Ovary (tissue), 9 donors: ENCODE data around the gene SUSD3. TPM values are rescaled to one million over a fixed set of nuclear protein-coding genes. Genes with fewer than 3 reads are reported as not detected.

Source experiments
- DNase-seq, 5 donors: peaks; one replicate each; pipeline ENCODE4 v3.0.0-alpha.2; 2019 to 2020
- H3K27ac ChIP-seq, 2 donors: fragments of 200-600 bp; one replicate each; pipeline versions ENCODE4 v1.5.1 to v1.8.0; 2019 to 2022
- H3K27me3 ChIP-seq: fragments of 200-600 bp; one replicate; pipeline ENCODE4 v1.8.0; 2022
- H3K36me3 ChIP-seq: fragments of 200-600 bp; sonication (generic); one replicate; pipeline ENCODE4 v1.5.1; 2019
- H3K4me1 ChIP-seq: one replicate; pipeline ENCODE4 v1.8.1; 2013; ENCODE audit warnings: mild to moderate bottlenecking, moderate library complexity; ENCODE audit not compliant: insufficient read depth
- H3K4me3 ChIP-seq: fragments of 200-600 bp; sonication (generic); one replicate; pipeline ENCODE4 v1.5.1; 2017
- H3K9me3 ChIP-seq, 2 donors: fragments of 200-600 bp in 1 of 2; sonication (generic) in 1 of 2; one replicate each; pipeline versions ENCODE4 v1.5.1 to v1.8.1; 2013 to 2019; ENCODE audit warnings: mild to moderate bottlenecking in 1 of 2, moderate library complexity in 1 of 2
- CTCF ChIP-seq, 3 donors: fragments of 450-650 bp in 2 of 3; fragments of 200-600 bp in 1 of 3; IDR thresholded peaks; one replicate each; pipeline versions ENCODE4 v1.5.1 to v1.8.0; 2016 to 2022; ENCODE audit warnings: antibody characterized with exemption in 3 of 3, mild to moderate bottlenecking in 1 of 3
- EP300 ChIP-seq: sonication (generic); formaldehyde crosslinking; IDR thresholded peaks from one replicate; pipeline ENCODE4 v1.6.1; 2017; ENCODE audit warnings: antibody characterized with exemption
- POLR2A ChIP-seq: fragments of 450-650 bp; IDR thresholded peaks from one replicate; pipeline ENCODE4 v1.6.1; 2017; ENCODE audit warnings: antibody characterized with exemption, mild to moderate bottlenecking, moderate library complexity
- WGBS, 3 donors: extraction: QIAGEN DNeasy Blood & Tissue Kit in 1 of 3; methylation state at CpG; one replicate each; pipeline versions ENCODE4 v1.1.5 to v1.1.7; 2013 to 2017; 5-methylcytosine and 5-hydroxymethylcytosine counted together
- intact Hi-C, 4 donors: fragments of 100-400 bp; cut with DNase I; formaldehyde crosslinking; loops; one replicate each; pipeline versions ENCODE4 v1.11.0 to v1.15.1; 2022 to 2023
- polyA plus RNA-seq, 2 donors: library from polyadenylated mRNA; stranded (reverse); fragments of 200-250 nt in 1 of 2; fragments of 350-450 nt in 1 of 2; fragmentation: Illumina TruSeq in 1 of 2; extraction: RNeasy Lipid Tissue Mini Kit (QIAGEN cat#74804) in 1 of 2; gene quantifications; one replicate each; pipeline ENCODE4 v1.2.3, GENCODE V29; 2013 to 2014
- total RNA-seq, 7 donors: library from RNA; depleted of rRNA in 2 of 7; stranded (reverse); fragments of >200 nt in 2 of 7; fragmentation: NEBNext Ultra II Directional in 3 of 7; extraction: Animal tissue kit (Norgen Biotek cat#: 25700) in 3 of 7; gene quantifications; one replicate each; pipeline versions ENCODE4 v1.1.0 to v1.2.4, GENCODE V29; 2016 to 2023
- donor health status: DM: no; HTN: no; CAD: no; lungs with moderate emphysema.
- donor health status: DM: no; HTN: no; CAD: no.
- donor health status: Bipolar disorder and iron deficiency.
- donor health status: DM: yes; HTN: yes; CAD: no.
- donor health status: DM: no; HTN: no; CAD: no.
- donor health status: DM: yes; HTN: yes; CAD: no.

SUSD3 gene
- total and polyA plus RNA-seq, 9 donors = 9.6 to 66.1 (median 42.4) TPM

GRCh38 chr9:93051680-93052089 is 6.8 kb upstream of the SUSD3 start:
- Histone ChIP-seq H3K9me3 (no peaks in the 10 kb centered on the region), H3K36me3 (no peaks in the 10 kb centered on the region), H3K4me1 (peaks cover 31% of the 10 kb centered on the region), H3K4me3 (no peak overlapping the region), H3K27me3 (no peaks in the 10 kb centered on the region), H3K27ac (peak overlapping the region; percentile 57 to 87)
- intact Hi-C loops = no loop called here
- no peak for TF ChIP-seq POLR2A
- DNase-seq = peak; percentile 81 to 86 (median 85)
- WGBS, 3 donors = 1 to 4% (median 3%) methylated on average over 6 of the region's 6 CpGs

GRCh38 chr9:93052791-93053540 is 5.5 kb upstream of the SUSD3 start:
- Histone ChIP-seq H3K4me1 (peaks cover 36% of the 10 kb centered on the region), H3K4me3 (no peak overlapping the region), H3K9me3 (no peaks in the 10 kb centered on the region), H3K27me3 (no peaks in the 10 kb centered on the region), H3K36me3 (no peaks in the 10 kb centered on the region), H3K27ac (peak overlapping the region; percentile 74 to 87)
- 37 to 52% (median 43%) methylated on average over 14 to 15 of the region's 15 CpGs for WGBS, 3 donors
- intact Hi-C loops = no loop called here
- peak; percentile 44 to 74 (median 70) for DNase-seq
- TF ChIP-seq POLR2A (no peak), CTCF (IDR thresholded peaks at IDR 0.05) (no peak), EP300 (no peak)

DNA sequence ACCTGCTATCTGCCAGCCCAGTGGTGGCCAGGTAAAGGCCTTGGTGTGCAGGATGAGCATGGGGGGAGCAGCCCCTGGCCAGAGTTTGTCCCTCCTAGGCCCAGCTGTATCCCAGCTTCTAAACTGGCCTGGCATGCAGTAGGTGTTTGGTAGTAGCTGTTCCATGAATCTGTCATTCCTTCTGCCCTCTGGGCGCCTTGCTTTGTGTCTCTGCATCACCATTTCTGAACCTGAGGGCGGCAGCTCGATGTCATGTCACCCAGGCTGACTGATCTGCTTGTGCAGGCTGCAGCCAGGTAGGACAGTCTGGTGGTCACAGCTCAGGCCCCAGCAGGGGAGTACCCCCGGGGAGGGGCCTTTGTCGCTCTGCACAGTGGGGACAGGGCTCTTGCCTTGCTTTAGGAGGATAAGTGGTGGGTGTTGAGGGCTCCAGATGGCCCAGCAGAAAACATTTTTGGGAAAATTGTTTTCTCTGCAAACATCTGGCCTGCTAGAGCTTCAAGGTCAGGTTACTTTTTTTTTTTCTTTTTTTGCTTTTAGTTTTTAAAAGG is 4.6 kb upstream of the SUSD3 start:
- peak in 3 of 5 donors; percentile 20 to 47 (median 38) for DNase-seq
- H3K4me1 ChIP-seq = peaks cover 38% of the 10 kb centered on the region
- no peaks in the 10 kb centered on the region for H3K27me3 ChIP-seq
- TF ChIP-seq CTCF (IDR thresholded peaks at IDR 0.05) (no peak), POLR2A (no peak), EP300 (no peak)
- no peaks in the 10 kb centered on the region for H3K9me3 ChIP-seq
- 33 to 62% (median 46%) methylated on average over 5 of the region's 5 CpGs for WGBS, 3 donors
- peak overlapping the region in 1 of 2 donors; percentile 87 for H3K27ac ChIP-seq
- no peaks in the 10 kb centered on the region for H3K36me3 ChIP-seq
- H3K4me3 ChIP-seq = no peak overlapping the region
- intact Hi-C loops = no loop called here

DNA sequence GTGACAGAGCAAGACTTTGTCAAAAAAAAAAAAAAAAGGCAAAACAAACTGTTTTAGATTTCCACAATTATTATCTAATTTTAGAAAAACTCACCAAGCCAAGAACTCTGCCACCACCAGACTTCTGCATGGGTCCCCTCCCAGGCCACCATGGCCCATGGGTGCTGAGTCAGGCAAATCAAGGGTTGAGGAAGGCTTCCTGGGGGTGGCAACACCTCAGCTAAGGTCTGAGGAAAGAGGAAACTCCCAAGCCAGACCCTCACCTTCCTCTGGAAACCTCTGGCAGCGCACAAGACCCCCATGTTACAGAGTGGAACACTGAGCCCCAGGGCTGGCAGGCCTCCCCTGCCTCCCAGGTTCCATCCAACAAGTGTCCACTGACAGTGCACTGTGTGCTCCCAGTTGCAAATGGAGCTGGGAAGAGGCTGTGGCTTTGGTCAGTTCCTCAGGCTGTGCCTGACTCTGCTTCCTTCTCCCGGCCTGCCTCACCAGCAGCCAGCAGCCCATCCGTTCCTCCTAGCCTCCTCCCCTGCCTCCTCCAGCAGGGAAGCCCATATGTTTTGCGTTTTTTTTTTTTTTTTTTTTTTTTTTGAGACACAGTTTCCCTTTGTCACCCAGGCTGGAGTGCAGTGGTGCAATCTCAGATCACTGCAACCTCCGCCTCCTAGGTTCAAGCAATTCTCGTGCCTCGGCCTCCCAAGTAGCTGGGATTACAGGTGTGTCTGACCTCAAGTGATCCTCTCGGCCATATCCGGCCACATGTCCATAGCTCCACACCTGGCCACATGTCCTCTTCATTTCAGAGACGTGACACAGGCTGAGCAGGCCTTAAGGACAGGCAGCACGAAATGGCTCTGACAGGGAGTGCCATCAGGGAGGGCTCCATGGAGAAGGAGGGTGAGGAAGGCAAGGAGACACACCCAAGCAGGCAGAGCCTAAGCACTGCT is 3.5 kb upstream of the SUSD3 start:
- 62 to 71% (median 70%) methylated on average over 11 of the region's 11 CpGs for WGBS, 3 donors
- TF ChIP-seq POLR2A (no peak), CTCF (IDR thresholded peaks at IDR 0.05) (no peak), EP300 (no peak)
- no peaks in the 10 kb centered on the region for H3K27me3 ChIP-seq
- no peaks in the 10 kb centered on the region for H3K9me3 ChIP-seq
- peak in 1 of 5 donors; percentile 43 for DNase-seq
- H3K36me3 ChIP-seq = no peaks in the 10 kb centered on the region
- H3K27ac ChIP-seq = peak overlapping the region in 1 of 2 donors; percentile 87
- H3K4me3 ChIP-seq = no peak overlapping the region
- peaks cover 43% of the 10 kb centered on the region for H3K4me1 ChIP-seq
- intact Hi-C loops = loop anchor here in 2 of 4 donors (5.0 kb wide), 2 partner anchors 37 to 42 kb away; partner anchors contain the start of gene CARD19 (in 1 of the 2)
